K562 (cell line): ENCODE results near the gene PVALEF. TPM values are rescaled to one million over a fixed set of nuclear protein-coding genes. Genes with fewer than 3 reads are reported as not detected.

Experiments
- ATF2 ChIP-seq: sonication (generic); formaldehyde crosslinking; IDR thresholded peaks from 2 replicates; pipeline ENCODE4 v1.8.1; 2022; ENCODE audit warnings: missing genetic modification reagents
- CEBPZ ChIP-seq: fragments of 150-350 bp; IDR thresholded peaks from 2 replicates; pipeline ENCODE4 v1.6.1; 2014; ENCODE audit warnings: low read depth, mild to moderate bottlenecking, low read length, borderline replicate concordance
- DEAF1 ChIP-seq: fragments of 450-650 bp; formaldehyde crosslinking; IDR thresholded peaks from 2 replicates; pipeline ENCODE4 v1.4.0; 2020; ENCODE audit warnings: mild to moderate bottlenecking, moderate library complexity
- HINFP ChIP-seq: fragments of 450-650 bp; conservative IDR thresholded peaks from 2 replicates; pipeline ENCODE4 v1.6.1; 2016; ENCODE audit warnings: missing genetic modification characterization, low read depth, mild to moderate bottlenecking, control low read depth, missing compliant biosample characterization
- HMG20B ChIP-seq: fragments of 250-450 bp; sonication (Bioruptor Pico); IDR thresholded peaks from 2 replicates; pipeline ENCODE4 v1.5.0; 2021; ENCODE audit warnings: mild to moderate bottlenecking
- KDM2B ChIP-seq: fragments of 250-450 bp; sonication (Bioruptor Pico); IDR thresholded peaks from 2 replicates; pipeline ENCODE4 v1.8.0; 2021; ENCODE audit warnings: mild to moderate bottlenecking, moderate library complexity
- MECOM ChIP-seq: fragments of 250-450 bp; sonication (Bioruptor Pico); IDR thresholded peaks from 2 replicates; pipeline ENCODE4 v1.8.0; 2022; ENCODE audit warnings: inconsistent platforms
- SAFB2 ChIP-seq: fragments of 200-400 bp; formaldehyde crosslinking; IDR thresholded peaks from 2 replicates; pipeline ENCODE4 v1.6.1; 2018; ENCODE audit warnings: borderline replicate concordance, low read length, low read depth, moderate library complexity; ENCODE audit not compliant: severe bottlenecking
- SIRT6 ChIP-seq: IDR thresholded peaks from one replicate; pipeline ENCODE4 v1.6.1; 2012; ENCODE audit warnings: low read depth, mild to moderate bottlenecking, control low read depth, inconsistent platforms, low read length, moderate library complexity
- ZBTB7A ChIP-seq: IDR thresholded peaks from 2 replicates; pipeline ENCODE4 v1.6.1; 2011; ENCODE audit warnings: low read depth, mild to moderate bottlenecking, low read length, moderate library complexity, borderline replicate concordance; ENCODE audit not compliant: control insufficient read depth
- polyA plus RNA-seq, 8 experiments: library from polyadenylated mRNA; depleted of rRNA in 4 of 8; stranded (reverse) in 5 of 8; unstranded in 3 of 8; fragments of >200 nt; fragmentation: Nextera tagmentation in 2 of 8; fragmentation: Illumina TruSeq in 1 of 8; extraction: Ambion mirVana in 2 of 8; extraction: Trizol in 1 of 8; gene quantifications; 2 replicates each; pipeline versions ENCODE4 v1.2.1 to v1.2.3, GENCODE V29; 2011 to 2014; ENCODE audit warnings: inconsistent platforms in 1 of 8, missing spikeins in 1 of 8
- total RNA-seq, 7 experiments: library from RNA; depleted of rRNA in 6 of 7; stranded (reverse); fragments of >200 nt in 6 of 7; fragmentation: Illumina TruSeq in 2 of 7; extraction: Trizol in 2 of 7; gene quantifications; 2 replicates each; pipeline versions ENCODE4 v1.2.1 to v1.2.3, GENCODE V29; 2011 to 2021; ENCODE audit warnings: low replicate concordance in 1 of 7
- TF ChIP-seq, protein P1 (sequence below): IDR thresholded peaks from 2 replicates; pipeline ENCODE4 v1.6.1; 2016; ENCODE audit warnings: missing genetic modification characterization, missing compliant biosample characterization
- TF ChIP-seq, protein P2 (sequence below): sonication (generic); formaldehyde crosslinking; IDR thresholded peaks from 2 replicates; pipeline ENCODE4 v1.8.0; 2022; ENCODE audit warnings: missing genetic modification reagents, mild to moderate bottlenecking, moderate library complexity, borderline replicate concordance

The PVALEF gene
- total and polyA plus RNA-seq, 9 of the 15 experiments (the other 6 are each of a cell fraction or from before 2014, with no cell fraction given) = not detected

DNA sequence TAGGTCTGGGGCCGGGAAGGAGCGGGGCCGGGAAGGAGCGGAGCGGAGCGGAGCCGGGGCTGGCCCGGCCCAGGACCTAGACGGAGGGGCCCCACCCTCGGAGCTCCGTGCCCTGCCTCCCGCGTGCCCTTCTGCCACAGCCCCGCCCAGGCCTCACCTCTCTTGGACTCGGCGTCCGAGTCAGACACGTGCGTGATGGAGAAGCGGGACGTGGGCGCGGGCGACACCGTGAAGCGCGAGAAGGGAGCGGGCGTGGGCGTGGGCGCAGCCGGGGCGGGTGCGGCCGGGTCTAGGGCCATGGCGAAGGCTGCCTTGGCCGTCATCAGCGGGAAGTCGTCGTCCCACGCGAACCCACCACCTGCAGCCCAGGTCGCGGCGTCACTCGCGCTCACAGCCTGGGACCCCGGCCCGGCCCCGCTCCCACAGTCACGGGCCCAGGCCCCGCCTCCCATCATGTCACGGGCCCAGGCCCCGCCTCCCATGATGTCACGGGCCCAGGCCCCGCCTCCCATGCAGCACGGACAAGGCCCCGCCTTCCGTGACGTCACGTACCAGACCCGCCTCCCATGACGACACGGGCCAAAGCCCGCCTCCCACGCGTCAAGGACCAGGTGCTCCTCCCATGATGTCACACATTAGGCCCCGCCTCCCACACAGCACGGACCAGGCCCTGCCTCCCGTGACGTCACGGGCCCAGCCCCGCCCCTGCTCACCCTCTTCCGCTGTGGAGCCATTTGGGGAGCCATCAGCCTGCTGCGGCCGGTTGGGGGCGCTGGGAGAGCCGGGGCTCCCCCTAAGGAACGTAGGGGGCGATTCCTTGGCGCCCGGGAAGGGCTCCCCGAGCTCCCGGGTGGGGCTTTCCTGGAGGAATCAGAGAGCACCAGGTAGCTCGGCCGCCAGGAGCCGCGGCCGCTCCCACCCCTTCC is 45.8 kb upstream of the PVALEF start (continued):
- TF ChIP-seq, protein P1, sequence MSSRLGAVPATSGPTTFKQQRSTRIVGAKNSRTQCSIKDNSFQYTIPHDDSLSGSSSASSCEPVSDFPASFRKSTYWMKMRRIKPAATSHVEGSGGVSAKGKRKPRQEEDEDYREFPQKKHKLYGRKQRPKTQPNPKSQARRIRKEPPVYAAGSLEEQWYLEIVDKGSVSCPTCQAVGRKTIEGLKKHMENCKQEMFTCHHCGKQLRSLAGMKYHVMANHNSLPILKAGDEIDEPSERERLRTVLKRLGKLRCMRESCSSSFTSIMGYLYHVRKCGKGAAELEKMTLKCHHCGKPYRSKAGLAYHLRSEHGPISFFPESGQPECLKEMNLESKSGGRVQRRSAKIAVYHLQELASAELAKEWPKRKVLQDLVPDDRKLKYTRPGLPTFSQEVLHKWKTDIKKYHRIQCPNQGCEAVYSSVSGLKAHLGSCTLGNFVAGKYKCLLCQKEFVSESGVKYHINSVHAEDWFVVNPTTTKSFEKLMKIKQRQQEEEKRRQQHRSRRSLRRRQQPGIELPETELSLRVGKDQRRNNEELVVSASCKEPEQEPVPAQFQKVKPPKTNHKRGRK = no peak
- peak; percentile 83 for TF ChIP-seq ATF2 (CRISPR knock-in tag)
- no peak for TF ChIP-seq SAFB2
- no peak for TF ChIP-seq HINFP
- no peak for TF ChIP-seq SIRT6
- TF ChIP-seq ZBTB7A = peak; percentile 48; the same call in 1 of the 2 replicates
- TF ChIP-seq DEAF1 (CRISPR knock-in tag) = no peak
- no peak for TF ChIP-seq CEBPZ
- no peak for TF ChIP-seq MECOM (CRISPR knock-in tag)
- TF ChIP-seq, protein P2, sequence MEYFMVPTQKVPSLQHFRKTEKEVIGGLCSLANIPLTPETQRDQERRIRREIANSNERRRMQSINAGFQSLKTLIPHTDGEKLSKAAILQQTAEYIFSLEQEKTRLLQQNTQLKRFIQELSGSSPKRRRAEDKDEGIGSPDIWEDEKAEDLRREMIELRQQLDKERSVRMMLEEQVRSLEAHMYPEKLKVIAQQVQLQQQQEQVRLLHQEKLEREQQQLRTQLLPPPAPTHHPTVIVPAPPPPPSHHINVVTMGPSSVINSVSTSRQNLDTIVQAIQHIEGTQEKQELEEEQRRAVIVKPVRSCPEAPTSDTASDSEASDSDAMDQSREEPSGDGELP (CRISPR knock-in tag) = peak; percentile 98
- TF ChIP-seq KDM2B (CRISPR knock-in tag) = no peak
- no peak for TF ChIP-seq HMG20B
